ENCODE data around the gene CAMK1. TPM values are rescaled to one million over a fixed set of nuclear protein-coding genes. Genes with fewer than 3 reads are reported as not detected.
A peak's percentile ranks its signal among the peaks of the same experiment; 100 is the strongest.

Gene CAMK1
- total RNA-seq, 1 experiment from 2014 or later, result 19.7 TPM

DNA sequence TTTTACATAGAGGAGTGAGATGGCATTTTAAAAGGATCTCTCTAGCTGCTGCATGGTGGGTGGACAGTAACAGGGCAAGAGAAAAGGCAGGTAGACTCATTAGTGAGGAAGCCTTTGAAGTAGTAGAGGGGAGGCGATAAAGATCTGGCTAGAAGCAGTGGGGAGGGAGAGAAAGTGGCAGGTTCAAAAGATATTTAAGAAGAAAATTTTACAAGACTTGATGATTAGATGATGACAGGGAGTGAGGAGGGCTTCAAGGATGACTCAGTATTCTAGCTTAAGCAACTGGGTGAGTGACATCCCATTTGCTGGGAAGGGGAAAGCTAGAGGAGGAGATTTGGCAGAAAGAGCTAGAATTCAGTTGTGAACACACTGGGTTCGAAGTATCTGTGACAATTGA, 42.0 kb downstream of the CAMK1 start:
- ChIA-PET RAD21 (ENCODE audit: low non-redundant PET in 1 of 2, low total read pairs in 2 of 2, uncharacterized antibody in 2 of 2, unreplicated experiment in 2 of 2) (no interaction called here), POLR2A (no interaction called here), CTCF (interaction anchor here (0.6 to 2.1 kb wide), 3 partner anchors 12 to 374 kb away, joined by 3 to 13 read pairs (median 4); no protein-coding TSS in a partner anchor)
- H3K27me3 ChIP-seq (ENCODE audit: insufficient read depth, low read length), result no peaks in the 10 kb centered on the region
- H4K20me1 ChIP-seq (ENCODE audit: insufficient read depth), result peaks cover 3% of the 10 kb centered on the region; the same call in 1 of the 2 replicates
- peak overlapping the region; percentile 1; the same call in 1 of the 2 replicates for H3K27ac ChIP-seq (ENCODE audit: low read depth, low read length)
- intact Hi-C loops (cut with micrococcal nuclease), result loop anchor here (5.0 kb wide), 1 partner anchor 225 kb away; no protein-coding TSS in a partner anchor
- no peaks in the 10 kb centered on the region for H3K9me2 ChIP-seq (ENCODE audit: insufficient read depth)
- peaks cover 11% of the 10 kb centered on the region for H3K79me2 ChIP-seq (ENCODE audit: insufficient read depth, low read length)
- no peak overlapping the region for H3K9ac ChIP-seq (ENCODE audit: low read length)
- ATAC-seq (no peak), DNase-seq (ENCODE audit: low read depth, low spot score) (no peak)
- peak overlapping the region; percentile 34 for H3K4me2 ChIP-seq (ENCODE audit: low read length)
- no TSS peak for BruUV-seq (replicated peaks)
- H3K4me1 ChIP-seq (ENCODE audit: control insufficient read depth in 1 of 2, insufficient read depth in 2 of 2, low read length in 2 of 2), result peaks cover 12 to 33% of the 10 kb centered on the region in 2 experiments; a peak in 3 of 4 replicates
- H3K4me3 ChIP-seq (replicated peaks in 1 of 2; ENCODE audit: low read depth in 1 of 2, low read length in 2 of 2), result no peak overlapping the region
- no peaks in the 10 kb centered on the region for H3K36me3 ChIP-seq (ENCODE audit: control insufficient read depth in 1 of 2, insufficient read depth in 2 of 2, low read length in 2 of 2)
- H3K9me3 ChIP-seq (ENCODE audit: control insufficient read depth in 1 of 2, insufficient read depth in 1 of 2, low read depth in 1 of 2, low read length in 2 of 2), result no peaks in the 10 kb centered on the region
- no peak overlapping the region for H2AFZ ChIP-seq (ENCODE audit: low read depth, low read length, poor library complexity, severe bottlenecking)
- TF ChIP-seq FOSL1 (IDR thresholded peaks at IDR 0.05; ENCODE audit: low read depth) (no peak), EZH2phosphoT487 (IDR thresholded peaks at IDR 0.05; ENCODE audit: borderline replicate concordance) (no peak), JUND (IDR thresholded peaks at IDR 0.05) (no peak)

GRCh38 chr3:9727041-9727595, 42.6 kb downstream of the CAMK1 start:
- CTCF ChIA-PET, result interaction anchor here (0.6 to 2.1 kb wide), 4 partner anchors 12 to 374 kb away, joined by 3 to 13 read pairs (median 4); no protein-coding TSS in a partner anchor
- Histone ChIP-seq H3K4me2 (ENCODE audit: low read length) (peak overlapping the region; percentile 34), H4K20me1 (ENCODE audit: insufficient read depth) (no peaks in the 10 kb centered on the region), H3K4me1 (ENCODE audit: control insufficient read depth in 1 of 2, insufficient read depth in 2 of 2, low read length in 2 of 2) (peaks cover 9 to 28% of the 10 kb centered on the region in 2 experiments; a peak in 3 of 4 replicates), H3K36me3 (ENCODE audit: control insufficient read depth in 1 of 2, insufficient read depth in 2 of 2, low read length in 2 of 2) (no peaks in the 10 kb centered on the region), H3K4me3 (replicated peaks in 1 of 2; ENCODE audit: low read depth in 1 of 2, low read length in 2 of 2) (no peak overlapping the region), H3K79me2 (ENCODE audit: insufficient read depth, low read length) (peaks cover 5% of the 10 kb centered on the region), H3K27me3 (ENCODE audit: insufficient read depth, low read length) (no peaks in the 10 kb centered on the region), H3K9me2 (ENCODE audit: insufficient read depth) (no peaks in the 10 kb centered on the region), H3K9me3 (ENCODE audit: control insufficient read depth in 1 of 2, insufficient read depth in 1 of 2, low read depth in 1 of 2, low read length in 2 of 2) (no peaks in the 10 kb centered on the region), H3K9ac (ENCODE audit: low read length) (no peak overlapping the region), H3K27ac (ENCODE audit: low read depth, low read length) (peak overlapping the region; percentile 1; the same call in 1 of the 2 replicates), H2AFZ (ENCODE audit: low read depth, low read length, poor library complexity, severe bottlenecking) (no peak overlapping the region)
- RAD21 ChIA-PET (ENCODE audit: low non-redundant PET in 1 of 2, low total read pairs in 2 of 2, uncharacterized antibody in 2 of 2, unreplicated experiment in 2 of 2), result no interaction called here
- TF ChIP-seq, protein P1, sequence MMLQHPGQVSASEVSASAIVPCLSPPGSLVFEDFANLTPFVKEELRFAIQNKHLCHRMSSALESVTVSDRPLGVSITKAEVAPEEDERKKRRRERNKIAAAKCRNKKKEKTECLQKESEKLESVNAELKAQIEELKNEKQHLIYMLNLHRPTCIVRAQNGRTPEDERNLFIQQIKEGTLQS (IDR thresholded peaks at IDR 0.05), result no peak
- TF ChIP-seq CTCF (IDR thresholded peaks at IDR 0.05 in 2 of 3, conservative IDR thresholded peaks at IDR 0.05 in 1 of 3; ENCODE audit: borderline replicate concordance in 1 of 3, insufficient read depth in 1 of 3, low read depth in 2 of 3, low read length in 2 of 3) (peak; percentile 54 to 90 (median 64)), RAD21 (IDR thresholded peaks at IDR 0.05; ENCODE audit: low read depth) (peak; percentile 39; the same call in 1 of the 2 replicates)
- TF ChIP-seq, protein P2, sequence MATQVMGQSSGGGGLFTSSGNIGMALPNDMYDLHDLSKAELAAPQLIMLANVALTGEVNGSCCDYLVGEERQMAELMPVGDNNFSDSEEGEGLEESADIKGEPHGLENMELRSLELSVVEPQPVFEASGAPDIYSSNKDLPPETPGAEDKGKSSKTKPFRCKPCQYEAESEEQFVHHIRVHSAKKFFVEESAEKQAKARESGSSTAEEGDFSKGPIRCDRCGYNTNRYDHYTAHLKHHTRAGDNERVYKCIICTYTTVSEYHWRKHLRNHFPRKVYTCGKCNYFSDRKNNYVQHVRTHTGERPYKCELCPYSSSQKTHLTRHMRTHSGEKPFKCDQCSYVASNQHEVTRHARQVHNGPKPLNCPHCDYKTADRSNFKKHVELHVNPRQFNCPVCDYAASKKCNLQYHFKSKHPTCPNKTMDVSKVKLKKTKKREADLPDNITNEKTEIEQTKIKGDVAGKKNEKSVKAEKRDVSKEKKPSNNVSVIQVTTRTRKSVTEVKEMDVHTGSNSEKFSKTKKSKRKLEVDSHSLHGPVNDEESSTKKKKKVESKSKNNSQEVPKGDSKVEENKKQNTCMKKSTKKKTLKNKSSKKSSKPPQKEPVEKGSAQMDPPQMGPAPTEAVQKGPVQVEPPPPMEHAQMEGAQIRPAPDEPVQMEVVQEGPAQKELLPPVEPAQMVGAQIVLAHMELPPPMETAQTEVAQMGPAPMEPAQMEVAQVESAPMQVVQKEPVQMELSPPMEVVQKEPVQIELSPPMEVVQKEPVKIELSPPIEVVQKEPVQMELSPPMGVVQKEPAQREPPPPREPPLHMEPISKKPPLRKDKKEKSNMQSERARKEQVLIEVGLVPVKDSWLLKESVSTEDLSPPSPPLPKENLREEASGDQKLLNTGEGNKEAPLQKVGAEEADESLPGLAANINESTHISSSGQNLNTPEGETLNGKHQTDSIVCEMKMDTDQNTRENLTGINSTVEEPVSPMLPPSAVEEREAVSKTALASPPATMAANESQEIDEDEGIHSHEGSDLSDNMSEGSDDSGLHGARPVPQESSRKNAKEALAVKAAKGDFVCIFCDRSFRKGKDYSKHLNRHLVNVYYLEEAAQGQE (IDR thresholded peaks at IDR 0.05; ENCODE audit: low read depth), result no peak
- POLR2A ChIA-PET, result no interaction called here
- intact Hi-C loops (cut with micrococcal nuclease), result loop anchor here (5.0 kb wide), 1 partner anchor 225 kb away; no protein-coding TSS in a partner anchor
- DNase-seq (ENCODE audit: low read depth, low spot score) (peak; percentile 48), ATAC-seq (0 out of 2 replicates have a peak, but pooled peaks have one; percentile 16)
- BruUV-seq (replicated peaks), result no TSS peak
